Skeletal muscle satellite cell (primary cell): ENCODE measurements around the gene DRD5.
"Not testable (repeated sequence)": the region's sequence is repeated elsewhere in the genome, so short reads cannot be mapped to it uniquely, and the experiment has no call there.

Experiments used
- H3K27me3 ChIP-seq: 2 replicates; pipeline ENCODE4 v1.7.0; 2013; ENCODE audit warnings: low read length; ENCODE audit not compliant: control insufficient read depth, insufficient read depth
- H3K36me3 ChIP-seq: 2 replicates; pipeline ENCODE4 v1.7.0; 2013; ENCODE audit warnings: mild to moderate bottlenecking, control low read depth, low read length; ENCODE audit not compliant: insufficient read depth
- H3K4me1 ChIP-seq: 2 replicates; pipeline ENCODE4 v1.7.0; 2013; ENCODE audit warnings: low read length; ENCODE audit not compliant: control insufficient read depth, insufficient read depth
- H3K4me2 ChIP-seq: 2 replicates; pipeline ENCODE4 v1.7.0; 2013; ENCODE audit warnings: mild to moderate bottlenecking, low read length
- H3K4me3 ChIP-seq: 2 replicates; pipeline ENCODE4 v1.7.0; 2013; ENCODE audit warnings: low read length
- H3K9ac ChIP-seq: 2 replicates; pipeline ENCODE4 v1.7.0; 2013; ENCODE audit warnings: mild to moderate bottlenecking, low read depth, low read length, moderate library complexity
- H3K9me3 ChIP-seq: replicated peaks from 2 replicates; pipeline ENCODE4 v1.7.0; 2013; ENCODE audit warnings: mild to moderate bottlenecking, control low read depth, low read length

Gene DRD5

DNA sequence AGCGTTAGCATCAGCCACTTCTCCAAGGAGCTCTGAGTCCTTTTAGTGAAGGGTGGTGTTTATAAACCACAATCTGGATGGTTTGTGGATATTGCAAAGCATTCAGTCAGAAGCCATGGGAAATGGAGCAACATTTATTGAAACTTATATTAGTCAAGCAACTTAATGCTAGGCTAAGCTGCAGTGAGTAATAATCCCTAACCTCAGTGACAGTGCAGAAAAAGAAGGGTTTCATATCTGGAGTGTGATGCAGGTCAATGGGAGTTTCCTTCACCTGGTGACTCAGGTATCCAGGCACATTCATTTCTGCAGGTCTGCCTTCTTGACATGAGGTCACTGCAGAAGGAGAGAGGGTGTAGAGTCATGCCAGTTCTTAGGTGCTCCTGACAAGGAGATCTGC, 10.4 kb upstream of the DRD5 start:
- no peaks in the 10 kb centered on the region for H3K4me1 ChIP-seq
- H3K36me3 ChIP-seq, result no peaks in the 10 kb centered on the region
- no peak overlapping the region for H3K4me3 ChIP-seq
- H3K27me3 ChIP-seq, result no peaks in the 10 kb centered on the region
- H3K9me3 ChIP-seq, result no peaks in the 10 kb centered on the region
- no peak overlapping the region for H3K4me2 ChIP-seq
- no peak overlapping the region for H3K9ac ChIP-seq

- Histone ChIP-seq H3K9ac (no peak overlapping the region), H3K27me3 (no peaks in the 10 kb centered on the region), H3K4me3 (no peak overlapping the region), H3K36me3 (no peaks in the 10 kb centered on the region), H3K4me2 (no peak overlapping the region), H3K9me3 (no peaks in the 10 kb centered on the region), H3K4me1 (no peaks in the 10 kb centered on the region)
These were observed 8.0 kb upstream of the DRD5 start for GRCh38 chr4:9773471-9773870.

DNA sequence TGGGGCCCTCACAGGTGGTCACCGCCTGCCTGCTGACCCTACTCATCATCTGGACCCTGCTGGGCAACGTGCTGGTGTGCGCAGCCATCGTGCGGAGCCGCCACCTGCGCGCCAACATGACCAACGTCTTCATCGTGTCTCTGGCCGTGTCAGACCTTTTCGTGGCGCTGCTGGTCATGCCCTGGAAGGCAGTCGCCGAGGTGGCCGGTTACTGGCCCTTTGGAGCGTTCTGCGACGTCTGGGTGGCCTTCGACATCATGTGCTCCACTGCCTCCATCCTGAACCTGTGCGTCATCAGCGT, 652 bp downstream of the DRD5 start:
- H3K4me3 ChIP-seq, result no peak overlapping the region
- H3K4me1 ChIP-seq, result no peaks in the 10 kb centered on the region
- H3K9ac ChIP-seq, result no peak overlapping the region
- H3K36me3 ChIP-seq, result no peaks in the 10 kb centered on the region
- H3K9me3 ChIP-seq, result no peaks in the 10 kb centered on the region
- no peaks in the 10 kb centered on the region for H3K27me3 ChIP-seq
- no peak overlapping the region for H3K4me2 ChIP-seq

GRCh38 chr4:9785891-9786290, 4.5 kb downstream of the DRD5 start:
- not testable (repeated sequence) for H3K27me3 ChIP-seq, H3K4me1 ChIP-seq, H3K4me3 ChIP-seq, H3K9ac ChIP-seq, H3K36me3 ChIP-seq, H3K4me2 ChIP-seq, H3K9me3 ChIP-seq

DNA sequence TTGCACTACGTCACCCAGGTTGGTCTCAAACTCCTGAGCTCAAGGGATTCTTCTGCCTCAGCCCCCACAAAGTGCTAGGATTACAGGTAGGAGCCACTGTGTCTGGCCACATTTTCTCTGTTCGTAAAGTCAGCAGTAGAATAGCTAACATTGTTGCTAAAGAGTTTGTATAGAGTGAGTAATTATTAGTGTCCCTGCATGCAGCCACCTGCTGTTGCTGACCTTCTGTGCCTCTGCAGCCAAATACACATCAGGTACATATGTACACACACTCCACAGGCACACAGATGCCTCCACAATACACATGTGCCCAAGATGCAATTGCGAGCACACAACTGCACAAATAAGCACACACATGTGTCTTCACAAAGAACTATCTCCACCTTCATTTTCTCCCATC, 10.9 kb downstream of the DRD5 start:
- no peaks in the 10 kb centered on the region for H3K4me1 ChIP-seq
- H3K27me3 ChIP-seq, result no peaks in the 10 kb centered on the region
- H3K9ac ChIP-seq, result no peak overlapping the region
- no peaks in the 10 kb centered on the region for H3K36me3 ChIP-seq
- H3K4me3 ChIP-seq, result no peak overlapping the region
- H3K9me3 ChIP-seq, result no peaks in the 10 kb centered on the region
- no peak overlapping the region for H3K4me2 ChIP-seq

- H3K4me1 ChIP-seq, H3K4me2 ChIP-seq, H3K4me3 ChIP-seq, H3K36me3 ChIP-seq, H3K9me3 ChIP-seq, H3K9ac ChIP-seq, H3K27me3 ChIP-seq: not testable (repeated sequence)
These were observed 15.2 kb downstream of the DRD5 start for GRCh38 chr4:9796641-9797040.

GRCh38 chr4:9800848-9801247, 19.4 kb downstream of the DRD5 start:
- no peak overlapping the region for H3K4me3 ChIP-seq
- no peaks in the 10 kb centered on the region for H3K27me3 ChIP-seq
- H3K36me3 ChIP-seq, result no peaks in the 10 kb centered on the region
- H3K9me3 ChIP-seq, result no peaks in the 10 kb centered on the region
- H3K4me1 ChIP-seq, result no peaks in the 10 kb centered on the region
- no peak overlapping the region for H3K9ac ChIP-seq
- no peak overlapping the region for H3K4me2 ChIP-seq

GRCh38 chr4:9804918-9805317, 23.5 kb downstream of the DRD5 start:
- H3K9me3 ChIP-seq, result no peaks in the 10 kb centered on the region
- no peak overlapping the region for H3K9ac ChIP-seq
- H3K36me3 ChIP-seq, result no peaks in the 10 kb centered on the region
- H3K27me3 ChIP-seq, result no peaks in the 10 kb centered on the region
- no peak overlapping the region for H3K4me2 ChIP-seq
- no peak overlapping the region for H3K4me3 ChIP-seq
- H3K4me1 ChIP-seq, result no peaks in the 10 kb centered on the region

- Histone ChIP-seq H3K4me1 (no peaks in the 10 kb centered on the region), H3K9ac (no peak overlapping the region), H3K27me3 (no peaks in the 10 kb centered on the region), H3K9me3 (no peaks in the 10 kb centered on the region), H3K36me3 (no peaks in the 10 kb centered on the region), H3K4me3 (no peak overlapping the region), H3K4me2 (no peak overlapping the region)
These were observed 26.6 kb downstream of the DRD5 start for GRCh38 chr4:9808077-9808476.

- Histone ChIP-seq H3K27me3 (no peaks in the 10 kb centered on the region), H3K4me3 (no peak overlapping the region), H3K4me2 (no peak overlapping the region), H3K9me3 (no peaks in the 10 kb centered on the region), H3K36me3 (no peaks in the 10 kb centered on the region), H3K4me1 (no peaks in the 10 kb centered on the region), H3K9ac (no peak overlapping the region)
These were observed 30.4 kb downstream of the DRD5 start for GRCh38 chr4:9811806-9812205.

DNA sequence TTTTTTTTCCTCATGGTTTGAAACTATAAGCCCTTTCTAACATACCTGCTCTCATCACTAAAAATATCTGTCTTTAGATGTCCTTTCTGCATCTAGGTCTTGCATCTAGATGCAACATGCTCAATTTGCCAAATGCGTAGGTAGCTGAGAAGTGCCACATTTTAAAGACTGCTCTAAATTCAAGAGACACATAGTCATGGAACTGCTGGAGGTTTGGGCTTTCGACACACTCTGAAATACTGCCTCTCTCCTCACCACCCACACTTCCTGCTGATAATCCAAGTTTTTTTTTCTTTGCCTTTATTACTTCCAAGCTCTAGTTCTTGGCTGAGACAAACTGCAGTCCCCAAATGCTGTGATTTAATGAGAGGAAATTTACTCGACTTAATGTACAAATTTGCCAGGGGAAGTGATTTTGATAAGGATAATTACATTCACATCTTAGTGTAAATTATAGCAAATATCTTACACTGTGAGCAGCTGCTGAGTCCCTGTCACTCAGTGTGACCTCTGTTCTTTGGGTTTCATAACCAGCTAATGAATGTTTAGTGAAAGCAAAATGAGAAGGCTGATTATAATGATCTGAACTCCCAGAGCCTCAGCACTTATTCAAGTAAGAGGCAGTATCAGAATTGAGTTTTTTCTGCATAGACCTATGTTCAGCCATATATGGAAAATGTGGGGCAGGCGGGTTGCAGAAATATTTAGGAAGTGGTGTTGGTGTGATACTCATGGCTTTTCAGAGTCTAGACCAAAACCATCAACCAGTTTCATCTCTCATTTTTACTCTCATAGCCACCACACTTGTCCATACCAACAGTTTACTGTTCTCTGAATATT, 31.3 kb downstream of the DRD5 start:
- Histone ChIP-seq H3K9me3 (no peaks in the 10 kb centered on the region), H3K4me2 (no peak overlapping the region), H3K4me3 (no peak overlapping the region), H3K9ac (no peak overlapping the region), H3K36me3 (no peaks in the 10 kb centered on the region), H3K4me1 (no peaks in the 10 kb centered on the region), H3K27me3 (no peaks in the 10 kb centered on the region)

DNA sequence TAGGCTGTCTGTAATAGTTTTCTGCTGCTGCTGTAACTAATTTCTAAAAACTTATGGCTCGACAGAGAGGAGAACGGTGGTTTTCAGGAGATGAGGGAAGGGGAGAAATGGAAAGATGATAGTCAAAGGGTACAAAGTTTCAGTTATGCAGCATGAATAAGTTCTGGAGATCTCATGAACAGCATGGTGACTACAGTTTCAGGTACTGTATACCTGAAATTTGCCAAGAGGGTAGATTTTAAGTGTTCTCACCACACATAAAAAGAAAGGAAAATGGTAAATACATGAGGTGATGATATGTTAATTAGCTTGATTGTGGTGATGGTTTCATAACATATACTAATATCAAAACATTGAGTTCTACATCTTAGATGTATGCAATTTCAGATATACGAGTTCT, 34.9 kb downstream of the DRD5 start:
- Histone ChIP-seq H3K4me1 (no peaks in the 10 kb centered on the region), H3K36me3 (no peaks in the 10 kb centered on the region), H3K9me3 (no peaks in the 10 kb centered on the region), H3K4me3 (no peak overlapping the region), H3K9ac (no peak overlapping the region), H3K4me2 (no peak overlapping the region), H3K27me3 (no peaks in the 10 kb centered on the region)
